Measurements from ENCODE around the gene TCP11.

Gene TCP11

GRCh38 chr6:35141007-35141655 lies at the start of gene TCP11:
TCP11 (minus strand) TSS chr6:35141339; CDS start chr6:35140870, 469 bp downstream.
- Histone ChIP-seq H3K27ac (no peak within 1 kb of the TSS), H3K4me3 (peak within 1 kb of the TSS; percentile 66)
- TF ChIP-seq, protein P1, sequence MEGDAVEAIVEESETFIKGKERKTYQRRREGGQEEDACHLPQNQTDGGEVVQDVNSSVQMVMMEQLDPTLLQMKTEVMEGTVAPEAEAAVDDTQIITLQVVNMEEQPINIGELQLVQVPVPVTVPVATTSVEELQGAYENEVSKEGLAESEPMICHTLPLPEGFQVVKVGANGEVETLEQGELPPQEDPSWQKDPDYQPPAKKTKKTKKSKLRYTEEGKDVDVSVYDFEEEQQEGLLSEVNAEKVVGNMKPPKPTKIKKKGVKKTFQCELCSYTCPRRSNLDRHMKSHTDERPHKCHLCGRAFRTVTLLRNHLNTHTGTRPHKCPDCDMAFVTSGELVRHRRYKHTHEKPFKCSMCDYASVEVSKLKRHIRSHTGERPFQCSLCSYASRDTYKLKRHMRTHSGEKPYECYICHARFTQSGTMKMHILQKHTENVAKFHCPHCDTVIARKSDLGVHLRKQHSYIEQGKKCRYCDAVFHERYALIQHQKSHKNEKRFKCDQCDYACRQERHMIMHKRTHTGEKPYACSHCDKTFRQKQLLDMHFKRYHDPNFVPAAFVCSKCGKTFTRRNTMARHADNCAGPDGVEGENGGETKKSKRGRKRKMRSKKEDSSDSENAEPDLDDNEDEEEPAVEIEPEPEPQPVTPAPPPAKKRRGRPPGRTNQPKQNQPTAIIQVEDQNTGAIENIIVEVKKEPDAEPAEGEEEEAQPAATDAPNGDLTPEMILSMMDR (IDR thresholded peaks at IDR 0.05), result no peak
- no peak for DNase-seq (ENCODE audit: low spot score)

DNA sequence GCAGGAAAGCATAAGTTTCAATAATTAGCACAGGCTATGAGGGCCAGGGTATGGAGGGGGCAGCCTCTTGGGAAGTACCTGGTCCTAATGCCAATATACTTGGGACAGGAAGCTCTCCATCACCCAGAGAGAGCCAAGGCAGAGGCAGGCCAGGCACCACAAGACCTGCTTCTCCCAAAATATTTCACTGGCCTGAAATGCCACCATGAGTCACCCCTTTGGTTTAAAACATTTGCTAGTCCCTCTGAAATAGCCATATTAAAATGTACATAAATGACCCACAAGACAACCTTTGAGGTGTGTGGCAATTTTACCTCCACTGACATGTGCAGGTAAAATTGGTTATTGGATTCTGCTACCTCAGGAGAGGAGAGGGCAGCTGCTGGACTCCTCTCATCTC lies 49.2 kb upstream of the TCP11 start:
- TF ChIP-seq, protein P1 (IDR thresholded peaks at IDR 0.05), result no peak
- Histone ChIP-seq H3K4me3 (no peak overlapping the region), H3K27ac (no peak overlapping the region)
- DNase-seq (ENCODE audit: low spot score), result no peak

GRCh38 chr6:35188886-35189285 lies 47.7 kb upstream of the TCP11 start:
- H3K27ac ChIP-seq, result no peak overlapping the region
- H3K4me3 ChIP-seq, result no peak overlapping the region
- TF ChIP-seq, protein P1 (IDR thresholded peaks at IDR 0.05), result no peak
- no peak for DNase-seq (ENCODE audit: low spot score)

DNA sequence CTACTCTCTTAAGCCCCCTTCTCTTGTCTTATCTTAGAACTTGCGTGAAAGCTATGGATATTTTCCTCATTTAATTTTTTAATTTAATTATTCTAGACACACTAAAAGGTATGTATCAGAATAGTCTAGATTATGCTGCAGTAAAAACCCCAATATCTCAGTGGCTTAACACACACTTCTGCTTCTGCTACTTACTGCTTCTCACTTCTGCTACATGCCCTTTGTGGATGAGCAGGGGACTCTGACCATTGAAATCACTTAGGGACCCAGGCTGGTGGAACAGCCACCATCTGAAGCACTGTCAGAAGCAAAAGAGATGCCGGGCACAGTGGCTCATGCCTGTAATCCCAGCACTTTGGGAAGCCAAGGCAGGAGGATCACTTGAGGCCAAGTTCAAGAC lies 45.4 kb upstream of the TCP11 start:
- Histone ChIP-seq H3K4me3 (no peak overlapping the region), H3K27ac (no peak overlapping the region)
- no peak for DNase-seq (ENCODE audit: low spot score)
- TF ChIP-seq, protein P1 (IDR thresholded peaks at IDR 0.05), result no peak

GRCh38 chr6:35185971-35186370 lies 44.8 kb upstream of the TCP11 start:
- Histone ChIP-seq H3K27ac (peak overlapping the region in 1 of 2 donors; percentile 64), H3K4me3 (no peak overlapping the region)
- TF ChIP-seq, protein P1 (IDR thresholded peaks at IDR 0.05), result no peak
- DNase-seq (ENCODE audit: low spot score), result no peak

DNA sequence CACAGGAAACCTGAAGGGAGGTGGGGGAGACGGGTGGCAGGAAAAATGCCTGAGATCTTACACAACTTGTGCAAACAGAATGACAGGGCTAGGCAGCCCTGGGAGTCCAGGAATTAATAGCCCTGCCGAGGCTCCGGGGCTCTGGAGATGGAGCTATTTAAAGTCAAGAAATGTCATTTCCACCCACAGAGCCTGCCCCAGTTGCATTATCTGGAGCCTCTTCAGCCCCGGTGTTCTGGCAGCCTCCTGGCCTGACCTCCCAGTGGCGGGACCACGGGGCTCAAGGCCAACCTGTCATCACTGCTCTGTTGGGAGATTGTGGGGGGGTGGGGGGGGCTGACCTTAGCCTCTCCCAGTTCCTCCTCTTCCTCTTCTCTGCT lies 44.2 kb upstream of the TCP11 start:
- TF ChIP-seq, protein P1 (IDR thresholded peaks at IDR 0.05), result no peak
- no peak overlapping the region for H3K4me3 ChIP-seq
- no peak for DNase-seq (ENCODE audit: low spot score)
- peak overlapping the region; percentile 16 to 64 for H3K27ac ChIP-seq

DNA sequence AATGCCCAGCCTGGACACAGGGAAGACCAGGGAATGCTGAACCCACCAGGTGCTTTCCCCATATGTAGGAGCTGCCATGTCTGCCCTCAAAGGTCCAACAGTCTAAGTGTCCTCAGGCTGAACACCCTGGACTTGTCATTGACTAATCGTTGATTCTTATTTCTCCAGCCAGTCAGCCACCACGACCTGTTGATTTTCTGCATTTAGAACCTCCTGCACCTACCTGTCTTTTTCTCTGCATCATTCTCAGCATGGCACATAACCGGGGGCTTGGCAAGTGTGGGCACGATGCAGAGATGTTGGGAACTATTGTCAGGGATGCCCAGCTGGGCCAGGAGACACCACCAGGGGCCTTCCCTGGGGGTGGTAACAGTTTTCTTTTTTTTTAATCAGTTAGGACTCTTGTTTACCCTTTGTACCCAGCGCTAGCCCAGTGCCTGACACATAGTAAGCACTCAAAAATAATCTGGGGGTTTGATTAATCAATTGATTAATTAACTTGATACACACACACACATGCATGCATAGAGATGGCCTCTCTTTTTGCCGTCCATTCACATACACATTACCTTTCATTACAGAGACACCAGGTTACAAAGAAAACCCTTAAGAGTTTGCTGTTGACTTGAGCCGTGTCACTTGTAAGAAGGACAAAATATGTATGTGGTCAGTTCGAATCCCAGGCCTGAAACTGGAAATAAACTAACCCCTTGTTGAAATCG lies 43.6 kb upstream of the TCP11 start:
- peak overlapping the region; percentile 16 to 64 for H3K27ac ChIP-seq
- TF ChIP-seq, protein P1 (IDR thresholded peaks at IDR 0.05), result no peak
- no peak for DNase-seq (ENCODE audit: low spot score)
- H3K4me3 ChIP-seq, result no peak overlapping the region
